Mesenchymal stem cell (in vitro differentiated cells and primary cell): ENCODE measurements around the gene ZFYVE1.

Source experiments
- DNase-seq: peaks from one replicate; pipeline ENCODE4 v3.0.0-alpha.2; 2013
- H2AFZ ChIP-seq: one replicate; pipeline ENCODE4 v1.6.1; 2013; ENCODE audit warnings: low read depth, mild to moderate bottlenecking, control low read depth, inconsistent platforms, low read length, moderate library complexity
- H2AK5ac ChIP-seq: 2 replicates; pipeline ENCODE4 v1.6.1; 2013; ENCODE audit warnings: low read length, moderate library complexity, mild to moderate bottlenecking, inconsistent platforms; ENCODE audit not compliant: severe bottlenecking
- H2BK120ac ChIP-seq: one replicate; pipeline ENCODE4 v1.6.1; 2013; ENCODE audit warnings: low read depth, mild to moderate bottlenecking, inconsistent platforms, low read length, moderate library complexity
- H2BK12ac ChIP-seq, 2 experiments: one replicate each; pipeline ENCODE4 v1.6.1; 2013; ENCODE audit warnings: inconsistent platforms in 2 of 2, low read length in 2 of 2, mild to moderate bottlenecking in 2 of 2, moderate library complexity in 2 of 2, control low read depth in 1 of 2
- H2BK15ac ChIP-seq: one replicate; pipeline ENCODE4 v1.6.1; 2013; ENCODE audit warnings: mild to moderate bottlenecking, low read depth, inconsistent platforms; ENCODE audit not compliant: poor library complexity, severe bottlenecking
- H2BK5ac ChIP-seq: 2 replicates; pipeline ENCODE4 v1.6.1; 2013; ENCODE audit warnings: low read depth, mild to moderate bottlenecking, low read length, control low read depth, inconsistent platforms; ENCODE audit not compliant: poor library complexity, severe bottlenecking
- H3K14ac ChIP-seq, 2 experiments: one replicate each; pipeline ENCODE4 v1.6.1; 2013; ENCODE audit warnings: inconsistent platforms in 2 of 2, low read length in 2 of 2, control low read depth in 1 of 2, mild to moderate bottlenecking in 1 of 2, moderate library complexity in 1 of 2
- H3K18ac ChIP-seq, 2 experiments: one replicate each; pipeline ENCODE4 v1.6.1; 2013; ENCODE audit warnings: inconsistent platforms in 2 of 2, low read length in 2 of 2, control low read depth in 1 of 2, low read depth in 1 of 2, mild to moderate bottlenecking in 1 of 2
- H3K23ac ChIP-seq, 2 experiments: one replicate each; pipeline ENCODE4 v1.6.1; 2013; ENCODE audit warnings: inconsistent platforms in 2 of 2, low read length in 2 of 2, mild to moderate bottlenecking in 2 of 2, moderate library complexity in 2 of 2, control low read depth in 1 of 2
- H3K27ac ChIP-seq: 2 replicates; pipeline ENCODE4 v1.5.1; 2013; ENCODE audit warnings: mild to moderate bottlenecking, moderate library complexity, low read length, control low read depth, inconsistent platforms; ENCODE audit not compliant: poor library complexity, severe bottlenecking
- H3K27me3 ChIP-seq, 2 experiments: 2 replicates each; pipeline versions ENCODE4 v1.6.1 to v1.7.0; 2013; ENCODE audit warnings: low read length in 2 of 2, mild to moderate bottlenecking in 2 of 2, moderate library complexity in 2 of 2, control low read depth in 1 of 2, inconsistent platforms in 1 of 2; ENCODE audit not compliant: control insufficient read depth in 1 of 2, insufficient read depth in 1 of 2
- H3K36me3 ChIP-seq, 2 experiments: 2 replicates each; pipeline versions ENCODE4 v1.6.1 to v1.7.0; 2013; ENCODE audit warnings: low read length in 2 of 2, control low read depth in 1 of 2, inconsistent platforms in 1 of 2, low read depth in 1 of 2, mild to moderate bottlenecking in 1 of 2; ENCODE audit not compliant: insufficient read depth in 2 of 2, control insufficient read depth in 1 of 2
- H3K4ac ChIP-seq, 2 experiments: one replicate each; pipeline ENCODE4 v1.6.1; 2013; ENCODE audit warnings: inconsistent platforms in 2 of 2, low read length in 2 of 2, mild to moderate bottlenecking in 2 of 2, moderate library complexity in 2 of 2, control low read depth in 1 of 2, low read depth in 1 of 2
- H3K4me1 ChIP-seq: 2 replicates; pipeline ENCODE4 v1.6.1; 2013; ENCODE audit warnings: low read depth, low read length, control low read depth; ENCODE audit not compliant: control insufficient read depth, insufficient read depth
- H3K4me2 ChIP-seq: 2 replicates; pipeline ENCODE4 v1.6.1; 2013; ENCODE audit warnings: low read length, mild to moderate bottlenecking, inconsistent platforms; ENCODE audit not compliant: poor library complexity, severe bottlenecking
- H3K4me3 ChIP-seq, 2 experiments: 2 replicates each; pipeline versions ENCODE4 v1.5.1 to v1.7.0; 2013; ENCODE audit warnings: low read length in 2 of 2, mild to moderate bottlenecking in 2 of 2, control low read depth in 1 of 2, low read depth in 1 of 2; ENCODE audit not compliant: insufficient read depth in 1 of 2
- H3K79me1 ChIP-seq: replicated peaks from 2 replicates; pipeline ENCODE4 v1.6.1; 2013; ENCODE audit warnings: mild to moderate bottlenecking, control low read depth, low read length, inconsistent platforms; ENCODE audit not compliant: poor library complexity, severe bottlenecking
- H3K9ac ChIP-seq: 2 replicates; pipeline ENCODE4 v1.7.0; 2013; ENCODE audit warnings: mild to moderate bottlenecking, low read length, moderate library complexity
- H3K9me3 ChIP-seq: 2 replicates; pipeline ENCODE4 v1.7.0; 2013; ENCODE audit warnings: mild to moderate bottlenecking, low read length; ENCODE audit not compliant: control insufficient read depth
- H4K8ac ChIP-seq: one replicate; pipeline ENCODE4 v1.6.1; 2013; ENCODE audit warnings: inconsistent platforms, mild to moderate bottlenecking, low read length, moderate library complexity
- H4K91ac ChIP-seq: one replicate; pipeline ENCODE4 v1.6.1; 2013; ENCODE audit warnings: mild to moderate bottlenecking, low read length, inconsistent platforms
- WGBS: methylation state at CpG from one replicate; pipeline ENCODE4 v1.1.7; 2013; ENCODE audit warnings: mixed read lengths; 5-methylcytosine and 5-hydroxymethylcytosine counted together

ZFYVE1 gene

GRCh38 chr14:72978856-72979255 is 48.0 kb downstream of the ZFYVE1 start:
- Histone ChIP-seq H2BK12ac (no peak overlapping the region), H3K4me3 (no peak overlapping the region), H3K27ac (no peak overlapping the region), H3K36me3 (peaks cover 56 to 83% of the 10 kb centered on the region in 2 experiments), H2AFZ (no peak overlapping the region), H2BK5ac (no peak overlapping the region), H3K27me3 (no peaks in the 10 kb centered on the region), H2BK120ac (no peak overlapping the region), H2BK15ac (no peak overlapping the region), H4K8ac (no peak overlapping the region), H3K23ac (no peak overlapping the region), H3K9me3 (no peaks in the 10 kb centered on the region), H3K9ac (no peak overlapping the region), H2AK5ac (no peak overlapping the region), H4K91ac (no peak overlapping the region), H3K4me1 (no peaks in the 10 kb centered on the region), H3K79me1 (peaks cover 32% of the 10 kb centered on the region), H3K14ac (no peak overlapping the region), H3K4me2 (no peak overlapping the region), H3K18ac (no peak overlapping the region), H3K4ac (no peak overlapping the region)
- DNase-seq: no peak
- WGBS: 93% methylated on average over 9 of the region's 9 CpGs

- no peak overlapping the region for H3K14ac ChIP-seq
- H3K4me2 ChIP-seq: no peak overlapping the region
- peaks cover 74 to 88% of the 10 kb centered on the region in 2 experiments for H3K36me3 ChIP-seq
- 100% methylated on average over 2 of the region's 4 CpGs for WGBS
- H3K27ac ChIP-seq: no peak overlapping the region
- no peak overlapping the region for H4K8ac ChIP-seq
- H3K4ac ChIP-seq: no peak overlapping the region
- H3K4me3 ChIP-seq: no peak overlapping the region
- H2BK15ac ChIP-seq: no peak overlapping the region
- no peak overlapping the region for H3K18ac ChIP-seq
- H3K27me3 ChIP-seq: no peaks in the 10 kb centered on the region
- no peaks in the 10 kb centered on the region for H3K9me3 ChIP-seq
- H2BK120ac ChIP-seq: no peak overlapping the region
- no peak overlapping the region for H4K91ac ChIP-seq
- H3K23ac ChIP-seq: no peak overlapping the region
- H3K79me1 ChIP-seq: peaks cover 23% of the 10 kb centered on the region
- H2BK5ac ChIP-seq: no peak overlapping the region
- no peak for DNase-seq
- no peak overlapping the region for H2AK5ac ChIP-seq
- no peak overlapping the region for H2BK12ac ChIP-seq
- no peak overlapping the region for H3K9ac ChIP-seq
- H2AFZ ChIP-seq: no peak overlapping the region
- H3K4me1 ChIP-seq: no peaks in the 10 kb centered on the region
Measured at GRCh38 chr14:72975770-72976169, 51.1 kb downstream of the ZFYVE1 start.

GRCh38 chr14:72974661-72975060 is 52.2 kb downstream of the ZFYVE1 start:
- no peaks in the 10 kb centered on the region for H3K27me3 ChIP-seq
- no peak overlapping the region for H2AK5ac ChIP-seq
- H3K9ac ChIP-seq: no peak overlapping the region
- H4K8ac ChIP-seq: no peak overlapping the region
- 94% methylated on average over 12 of the region's 12 CpGs for WGBS
- no peak overlapping the region for H3K14ac ChIP-seq
- no peak overlapping the region for H2BK120ac ChIP-seq
- no peak overlapping the region for H3K4me3 ChIP-seq
- H3K18ac ChIP-seq: no peak overlapping the region
- no peak overlapping the region for H2BK5ac ChIP-seq
- DNase-seq: no peak
- H3K4me2 ChIP-seq: no peak overlapping the region
- H3K27ac ChIP-seq: no peak overlapping the region
- no peak overlapping the region for H4K91ac ChIP-seq
- H2BK12ac ChIP-seq: no peak overlapping the region
- H3K9me3 ChIP-seq: no peaks in the 10 kb centered on the region
- H3K4ac ChIP-seq: no peak overlapping the region
- peaks cover 76 to 91% of the 10 kb centered on the region in 2 experiments for H3K36me3 ChIP-seq
- H3K4me1 ChIP-seq: no peaks in the 10 kb centered on the region
- no peak overlapping the region for H2BK15ac ChIP-seq
- peaks cover 17% of the 10 kb centered on the region for H3K79me1 ChIP-seq
- no peak overlapping the region for H2AFZ ChIP-seq
- no peak overlapping the region for H3K23ac ChIP-seq

GRCh38 chr14:72970824-72971434 is 56.0 kb downstream of the ZFYVE1 start:
- H3K4ac ChIP-seq: no peak overlapping the region
- WGBS: 89% methylated on average over 20 of the region's 20 CpGs
- no peak overlapping the region for H3K23ac ChIP-seq

More at GRCh38 chr14:72970824-72971434, 56.0 kb downstream of the ZFYVE1 start:
- no peak overlapping the region for H3K4me3 ChIP-seq
- no peak overlapping the region for H2BK5ac ChIP-seq
- no peak for DNase-seq
- H2BK120ac ChIP-seq: no peak overlapping the region
- peaks cover 72 to 82% of the 10 kb centered on the region in 2 experiments for H3K36me3 ChIP-seq
- no peak overlapping the region for H3K18ac ChIP-seq
- H3K79me1 ChIP-seq: peaks cover 10% of the 10 kb centered on the region
- H3K27ac ChIP-seq: no peak overlapping the region
- H4K91ac ChIP-seq: no peak overlapping the region
- H3K9ac ChIP-seq: no peak overlapping the region
- no peak overlapping the region for H3K4me2 ChIP-seq
- no peak overlapping the region for H4K8ac ChIP-seq
- H3K4me1 ChIP-seq: no peaks in the 10 kb centered on the region
- H2AFZ ChIP-seq: no peak overlapping the region
- H3K14ac ChIP-seq: no peak overlapping the region
- H2BK12ac ChIP-seq: no peak overlapping the region
- no peak overlapping the region for H2BK15ac ChIP-seq
- H2AK5ac ChIP-seq: no peak overlapping the region
- no peaks in the 10 kb centered on the region for H3K9me3 ChIP-seq
- H3K27me3 ChIP-seq: no peaks in the 10 kb centered on the region
